HepG2 (cell line): ENCODE measurements around the gene PCIF1. TPM values are rescaled to one million over a fixed set of nuclear protein-coding genes. Genes with fewer than 3 reads are reported as not detected.

ENCODE experiments used
- ATAC-seq: fragments of 200-7000 bp; cut with Tn5 transposase; 3 replicates; pipeline ENCODE4 v1.9.1; 2020; ENCODE audit warnings: mild to moderate bottlenecking, moderate library complexity
- BruUV-seq: library from RNA; stranded (reverse); fragments of 400-500 nt; replicated peaks from 2 replicates; lab custom pipeline; 2021; lab: Mats Ljungman, UMichigan
- CTCF ChIA-PET: fragments of 300-600 bp; formaldehyde crosslinking; extraction: SDS; loops from one replicate; lab custom pipeline; 2021; ENCODE audit warnings: low total read pairs, inconsistent platforms, low intra/inter-chr PET ratio; lab: Yijun Ruan, JAX
- POLR2A ChIA-PET: fragments of 350-600 bp; sonication (Branson Sonifier 250); formaldehyde crosslinking; loops from one replicate; lab custom pipeline; 2020; ENCODE audit warnings: antibody characterized with exemption, inconsistent platforms; lab: Yijun Ruan, JAX
- DNase-seq: peaks from one replicate; pipeline ENCODE4 v3.0.0-alpha.2; 2015; ENCODE audit warnings: low spot score
- FAIRE-seq: peaks from 3 replicates; lab custom pipeline; 2011; peaks lifted over from hg19 to GRCh38; lab: Jason Lieb, UNC
- H2AFZ ChIP-seq: one replicate; pipeline ENCODE4 v1.6.1; 2011; ENCODE audit warnings: low read length, inconsistent platforms
- H3K27ac ChIP-seq: fragments of 300-600 bp; 3 replicates; pipeline ENCODE4 v1.8.0; 2011; ENCODE audit warnings: mixed run types, mild to moderate bottlenecking, mixed read lengths, low read length, inconsistent platforms; ENCODE audit not compliant: insufficient read depth; ENCODE audit errors: extremely low read length
- H3K27me3 ChIP-seq, 2 experiments: fragments of 200-600 bp in 1 of 2; 2 replicates in 1 of 2; 3 replicates in 1 of 2; pipeline versions ENCODE4 v1.6.0 to v1.8.0; 2011; ENCODE audit warnings: low read length in 2 of 2, mild to moderate bottlenecking in 2 of 2, moderate library complexity in 2 of 2, inconsistent platforms in 1 of 2; ENCODE audit not compliant: insufficient read depth in 2 of 2, control insufficient read depth in 1 of 2
- H3K36me3 ChIP-seq, 2 experiments: fragments of 200-600 bp in 1 of 2; replicated peaks in 1 of 2; 2 replicates in 1 of 2; 3 replicates in 1 of 2; pipeline versions ENCODE4 v1.5.1 to v1.8.0; 2011; ENCODE audit warnings: low read length in 2 of 2, inconsistent platforms in 1 of 2; ENCODE audit not compliant: insufficient read depth in 2 of 2, control insufficient read depth in 1 of 2
- H3K4me1 ChIP-seq: 2 replicates; pipeline ENCODE4 v1.5.1; 2012; ENCODE audit warnings: low read length, inconsistent platforms; ENCODE audit not compliant: insufficient read depth
- H3K4me2 ChIP-seq: 2 replicates; pipeline ENCODE4 v1.6.0; 2011; ENCODE audit warnings: low read depth, low read length, inconsistent platforms
- H3K4me3 ChIP-seq, 3 experiments: fragments of 200-600 bp in 1 of 3; sonication (generic), shearing (Covaris generic) in 1 of 3; replicated peaks in 1 of 3; 2 replicates each; pipeline ENCODE4 v1.5.1; 2011 to 2016; ENCODE audit warnings: low read length in 3 of 3, inconsistent platforms in 2 of 3, low read depth in 2 of 3, mild to moderate bottlenecking in 2 of 3, control low read depth in 1 of 3, mixed read lengths in 1 of 3; ENCODE audit not compliant: insufficient read depth in 1 of 3
- H3K79me2 ChIP-seq: one replicate; pipeline ENCODE4 v1.6.1; 2011; ENCODE audit warnings: low read length, inconsistent platforms; ENCODE audit not compliant: insufficient read depth
- H3K9ac ChIP-seq: 2 replicates; pipeline ENCODE4 v1.6.0; 2011; ENCODE audit warnings: mild to moderate bottlenecking, low read depth, low read length, inconsistent platforms; ENCODE audit not compliant: insufficient read depth
- H3K9me3 ChIP-seq: 2 replicates; pipeline ENCODE4 v1.5.1; 2012; ENCODE audit warnings: mild to moderate bottlenecking, low read length
- H4K20me1 ChIP-seq: 2 replicates; pipeline ENCODE4 v1.6.0; 2011; ENCODE audit warnings: inconsistent platforms, mild to moderate bottlenecking, low read length, moderate library complexity; ENCODE audit not compliant: insufficient read depth
- ARID4A ChIP-seq: sonication (generic); formaldehyde crosslinking; IDR thresholded peaks from 2 replicates; pipeline ENCODE4 v1.5.0; 2020; ENCODE audit warnings: mild to moderate bottlenecking, missing genetic modification reagents, borderline replicate concordance
- ISX ChIP-seq: sonication (generic); formaldehyde crosslinking; conservative IDR thresholded peaks from 2 replicates; pipeline ENCODE4 v1.5.0; 2020; ENCODE audit warnings: missing genetic modification reagents
- KLF9 ChIP-seq: IDR thresholded peaks from 2 replicates; pipeline ENCODE4 v1.6.1; 2016; ENCODE audit warnings: low read depth
- MAFF ChIP-seq: IDR thresholded peaks from 2 replicates; pipeline ENCODE4 v1.6.1; 2011; ENCODE audit warnings: low read depth, low read length, improper control_type of control experiment
- MNT ChIP-seq: fragments of 450-650 bp; IDR thresholded peaks from 2 replicates; pipeline ENCODE4 v1.6.1; 2016
- NFE2L2 ChIP-seq: fragments of 150-350 bp; IDR thresholded peaks from 2 replicates; pipeline ENCODE4 v1.6.1; 2014; ENCODE audit warnings: low read length
- PAF1 ChIP-seq: IDR thresholded peaks from 2 replicates; pipeline ENCODE4 v1.6.1; 2016; ENCODE audit warnings: missing genetic modification reagents, missing compliant biosample characterization
- POLR2AphosphoS2 ChIP-seq: IDR thresholded peaks from 2 replicates; pipeline ENCODE4 v1.6.1; 2011; ENCODE audit warnings: low read depth, low read length, improper control_type of control experiment
- RARA ChIP-seq: IDR thresholded peaks from 2 replicates; pipeline ENCODE4 v1.6.1; 2016; ENCODE audit warnings: missing genetic modification reagents, missing compliant biosample characterization
- ZNF672 ChIP-seq: sonication (generic); formaldehyde crosslinking; IDR thresholded peaks from 2 replicates; pipeline ENCODE4 v1.8.1; 2022; ENCODE audit warnings: missing genetic modification reagents
- WGBS: methylation state at CpG from one replicate; pipeline ENCODE4 v1.1.6; 2017; ENCODE audit warnings: low lambda C conversion rate; 5-methylcytosine and 5-hydroxymethylcytosine counted together
- in situ Hi-C: cut with HindIII; loops from 2 replicates; pipeline ENCODE4 v1.10.0; 2017; ENCODE audit warnings: low pct_unique_long_range_greater_than_20kb; ENCODE audit not compliant: extremely low pct_ligation_motif_present
- intact Hi-C: fragments of 100-400 bp; cut with micrococcal nuclease; formaldehyde crosslinking; loops from one replicate; pipeline ENCODE4 v1.10.0; 2022; ENCODE audit not compliant: unreplicated experiment
- polyA plus RNA-seq, 8 experiments: library from polyadenylated mRNA; depleted of rRNA in 3 of 8; stranded (reverse) in 7 of 8; unstranded in 1 of 8; fragments of >200 nt; fragmentation: Illumina TruSeq in 4 of 8; extraction: Trizol in 4 of 8; gene quantifications; 2 replicates each; pipeline versions ENCODE4 v1.2.1 to v1.2.3, GENCODE V29; 2011 to 2016; ENCODE audit warnings: low read depth in 4 of 8, missing spikeins in 1 of 8, mixed read lengths in 1 of 8; ENCODE audit not compliant: insufficient read depth in 1 of 8
- total RNA-seq, 5 experiments: library from RNA; depleted of rRNA; stranded (reverse); fragments of >200 nt; fragmentation: Illumina TruSeq; extraction: Trizol; gene quantifications; 2 replicates each; pipeline ENCODE4 v1.2.3, GENCODE V29; 2016; ENCODE audit warnings: low read depth in 1 of 5

The PCIF1 gene
- total and polyA plus RNA-seq, 2 of the 13 experiments (the other 11 are each of a cell fraction or from before 2014, with no cell fraction given), result 20.9 to 24.4 TPM

GRCh38 chr20:45944151-45944964 is 9.9 kb downstream of the PCIF1 start:
- no TSS peak for BruUV-seq
- no peak overlapping the region for H3K4me3 ChIP-seq
- in situ Hi-C loops, result no loop called here
- peaks cover 30% of the 10 kb centered on the region for H3K4me1 ChIP-seq
- H2AFZ ChIP-seq, result no peak overlapping the region
- no peaks in the 10 kb centered on the region for H3K27me3 ChIP-seq
- H3K27ac ChIP-seq, result no peak overlapping the region
- H4K20me1 ChIP-seq, result no peaks in the 10 kb centered on the region
- ChIA-PET POLR2A (interaction anchor here (0.5 to 7.7 kb wide), 5 partner anchors 9 to 54 kb away, joined by 3 to 201 read pairs (median 4); partner anchors contain the start of genes CTSA, NEURL2, PCIF1 and ZNF335), CTCF (no interaction called here)
- H3K9ac ChIP-seq, result no peak overlapping the region
- DNase-seq, result no peak
- intact Hi-C loops, result no loop called here
- no peak for ATAC-seq
- H3K36me3 ChIP-seq, result peaks cover 56 to 81% of the 10 kb centered on the region in 2 experiments
- no peak overlapping the region for H3K4me2 ChIP-seq
- TF ChIP-seq ARID4A (CRISPR knock-in tag) (no peak), KLF9 (no peak), MNT (no peak), ISX (CRISPR knock-in tag) (0 out of 2 replicates have a peak, but pooled peaks have one; percentile 40), RARA (no peak), ZNF672 (CRISPR knock-in tag) (0 out of 2 replicates have a peak, but pooled peaks have one; percentile 34), NFE2L2 (peak; percentile 56), MAFF (peak; percentile 15; the same call in 1 of the 2 replicates), PAF1 (CRISPR knock-in tag) (0 out of 2 replicates have a peak, but pooled peaks have one; percentile 7), POLR2AphosphoS2 (0 out of 2 replicates have a peak, but pooled peaks have one; percentile 48)
- TF ChIP-seq, all 625 proteins: peak for 6
- H3K79me2 ChIP-seq, result no peaks in the 10 kb centered on the region
- 95% methylated on average over 15 of the region's 15 CpGs for WGBS
- FAIRE-seq, result peak; percentile 4
- H3K9me3 ChIP-seq, result no peaks in the 10 kb centered on the region
